ENCODE data around the gene DRP2. TPM values are rescaled to one million over a fixed set of nuclear protein-coding genes. Genes with fewer than 3 reads are reported as not detected.

The DRP2 gene
- total and polyA plus RNA-seq, 2 of the 13 experiments (the other 11 are each of a cell fraction or from before 2014, with no cell fraction given) = 0.04 to 0.07 TPM

DNA sequence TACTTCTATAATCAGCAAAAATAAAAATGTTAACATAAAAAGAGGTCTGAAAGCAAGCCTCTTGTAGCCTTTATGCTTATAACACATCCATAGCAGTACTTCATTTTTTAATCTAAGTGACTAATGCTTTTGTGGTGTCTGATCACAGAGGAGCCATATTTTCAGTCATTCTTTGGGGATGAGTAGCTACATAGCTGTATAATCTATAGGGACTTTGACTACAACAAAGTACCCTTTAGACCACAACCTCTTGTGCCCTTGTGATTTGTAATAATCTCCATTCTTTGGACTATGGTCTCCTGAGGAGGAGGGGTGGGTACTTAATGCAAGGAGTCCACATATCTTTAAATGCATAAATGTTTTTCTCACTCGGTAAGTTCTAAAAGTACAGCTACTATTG is 9.6 kb downstream of the DRP2 start:
- TF ChIP-seq ZNF24 (IDR thresholded peaks at IDR 0.05) (no peak), ZNF737 (CRISPR knock-in tag; IDR thresholded peaks at IDR 0.05; ENCODE audit: borderline replicate concordance) (no peak), FOXP1 (IDR thresholded peaks at IDR 0.05) (no peak), FOXP1 (CRISPR knock-in tag; IDR thresholded peaks at IDR 0.05) (no peak), TCF12 (IDR thresholded peaks at IDR 0.05) (no peak), TCF12 (CRISPR knock-in tag; IDR thresholded peaks at IDR 0.05) (no peak), ZNF225 (CRISPR knock-in tag; IDR thresholded peaks at IDR 0.05) (no peak), ZNF343 (CRISPR knock-in tag; IDR thresholded peaks at IDR 0.05) (no peak), ZNF17 (CRISPR knock-in tag; IDR thresholded peaks at IDR 0.05) (no peak), SUZ12 (IDR thresholded peaks at IDR 0.05; ENCODE audit: low read depth, low read length) (no peak), KAT8 (CRISPR knock-in tag; IDR thresholded peaks at IDR 0.05) (no peak), MLLT10 (CRISPR knock-in tag; IDR thresholded peaks at IDR 0.05) (no peak)
- TF ChIP-seq, protein P1, sequence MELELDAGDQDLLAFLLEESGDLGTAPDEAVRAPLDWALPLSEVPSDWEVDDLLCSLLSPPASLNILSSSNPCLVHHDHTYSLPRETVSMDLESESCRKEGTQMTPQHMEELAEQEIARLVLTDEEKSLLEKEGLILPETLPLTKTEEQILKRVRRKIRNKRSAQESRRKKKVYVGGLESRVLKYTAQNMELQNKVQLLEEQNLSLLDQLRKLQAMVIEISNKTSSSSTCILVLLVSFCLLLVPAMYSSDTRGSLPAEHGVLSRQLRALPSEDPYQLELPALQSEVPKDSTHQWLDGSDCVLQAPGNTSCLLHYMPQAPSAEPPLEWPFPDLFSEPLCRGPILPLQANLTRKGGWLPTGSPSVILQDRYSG (CRISPR knock-in tag; IDR thresholded peaks at IDR 0.05) = no peak
- TF ChIP-seq, protein P2, sequence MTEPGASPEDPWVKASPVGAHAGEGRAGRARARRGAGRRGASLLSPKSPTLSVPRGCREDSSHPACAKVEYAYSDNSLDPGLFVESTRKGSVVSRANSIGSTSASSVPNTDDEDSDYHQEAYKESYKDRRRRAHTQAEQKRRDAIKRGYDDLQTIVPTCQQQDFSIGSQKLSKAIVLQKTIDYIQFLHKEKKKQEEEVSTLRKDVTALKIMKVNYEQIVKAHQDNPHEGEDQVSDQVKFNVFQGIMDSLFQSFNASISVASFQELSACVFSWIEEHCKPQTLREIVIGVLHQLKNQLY (CRISPR knock-in tag; IDR thresholded peaks at IDR 0.05) = no peak
- TF ChIP-seq, protein P3, sequence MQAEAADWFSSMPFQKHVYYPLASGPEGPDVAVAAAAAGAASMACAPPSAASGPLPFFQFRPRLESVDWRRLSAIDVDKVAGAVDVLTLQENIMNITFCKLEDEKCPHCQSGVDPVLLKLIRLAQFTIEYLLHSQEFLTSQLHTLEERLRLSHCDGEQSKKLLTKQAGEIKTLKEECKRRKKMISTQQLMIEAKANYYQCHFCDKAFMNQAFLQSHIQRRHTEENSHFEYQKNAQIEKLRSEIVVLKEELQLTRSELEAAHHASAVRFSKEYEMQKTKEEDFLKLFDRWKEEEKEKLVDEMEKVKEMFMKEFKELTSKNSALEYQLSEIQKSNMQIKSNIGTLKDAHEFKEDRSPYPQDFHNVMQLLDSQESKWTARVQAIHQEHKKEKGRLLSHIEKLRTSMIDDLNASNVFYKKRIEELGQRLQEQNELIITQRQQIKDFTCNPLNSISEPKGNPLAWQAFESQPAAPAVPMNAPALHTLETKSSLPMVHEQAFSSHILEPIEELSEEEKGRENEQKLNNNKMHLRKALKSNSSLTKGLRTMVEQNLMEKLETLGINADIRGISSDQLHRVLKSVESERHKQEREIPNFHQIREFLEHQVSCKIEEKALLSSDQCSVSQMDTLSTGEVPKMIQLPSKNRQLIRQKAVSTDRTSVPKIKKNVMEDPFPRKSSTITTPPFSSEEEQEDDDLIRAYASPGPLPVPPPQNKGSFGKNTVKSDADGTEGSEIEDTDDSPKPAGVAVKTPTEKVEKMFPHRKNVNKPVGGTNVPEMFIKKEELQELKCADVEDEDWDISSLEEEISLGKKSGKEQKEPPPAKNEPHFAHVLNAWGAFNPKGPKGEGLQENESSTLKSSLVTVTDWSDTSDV (CRISPR knock-in tag; IDR thresholded peaks at IDR 0.05) = no peak
- TF ChIP-seq, protein P4, sequence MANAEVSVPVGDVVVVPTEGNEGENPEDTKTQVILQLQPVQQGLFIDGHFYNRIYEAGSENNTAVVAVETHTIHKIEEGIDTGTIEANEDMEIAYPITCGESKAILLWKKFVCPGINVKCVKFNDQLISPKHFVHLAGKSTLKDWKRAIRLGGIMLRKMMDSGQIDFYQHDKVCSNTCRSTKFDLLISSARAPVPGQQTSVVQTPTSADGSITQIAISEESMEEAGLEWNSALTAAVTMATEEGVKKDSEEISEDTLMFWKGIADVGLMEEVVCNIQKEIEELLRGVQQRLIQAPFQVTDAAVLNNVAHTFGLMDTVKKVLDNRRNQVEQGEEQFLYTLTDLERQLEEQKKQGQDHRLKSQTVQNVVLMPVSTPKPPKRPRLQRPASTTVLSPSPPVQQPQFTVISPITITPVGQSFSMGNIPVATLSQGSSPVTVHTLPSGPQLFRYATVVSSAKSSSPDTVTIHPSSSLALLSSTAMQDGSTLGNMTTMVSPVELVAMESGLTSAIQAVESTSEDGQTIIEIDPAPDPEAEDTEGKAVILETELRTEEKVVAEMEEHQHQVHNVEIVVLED (CRISPR knock-in tag; IDR thresholded peaks at IDR 0.05; ENCODE audit: borderline replicate concordance) = no peak
- no peaks in the 10 kb centered on the region for H3K36me3 ChIP-seq (replicated peaks in 1 of 2; ENCODE audit: control insufficient read depth in 1 of 2, insufficient read depth in 2 of 2, low read length in 2 of 2)
- no peak overlapping the region for H3K27ac ChIP-seq (ENCODE audit: extremely low read length, insufficient read depth, low read length)
- DNase-seq (ENCODE audit: low spot score) = no peak
- no peaks in the 10 kb centered on the region for H3K79me2 ChIP-seq (ENCODE audit: insufficient read depth, low read length)
- ChIA-PET CTCF (ENCODE audit: low intra/inter-chr PET ratio, low total read pairs) (no interaction called here), POLR2A (no interaction called here)
- no peaks in the 10 kb centered on the region for H3K27me3 ChIP-seq (ENCODE audit: control insufficient read depth in 1 of 2, insufficient read depth in 2 of 2, low read length in 2 of 2)
- no peak overlapping the region for H2AFZ ChIP-seq (ENCODE audit: low read length)
- in situ Hi-C loops (cut with HindIII; ENCODE audit: extremely low pct_ligation_motif_present, low pct_unique_long_range_greater_than_20kb) = no loop called here
- no TSS peak for BruUV-seq (replicated peaks)
- H3K9ac ChIP-seq (ENCODE audit: insufficient read depth, low read depth, low read length) = no peak overlapping the region
- no peaks in the 10 kb centered on the region for H3K4me1 ChIP-seq (ENCODE audit: insufficient read depth, low read length)
- no peak for FAIRE-seq
- H3K4me2 ChIP-seq (ENCODE audit: low read depth, low read length) = no peak overlapping the region
- intact Hi-C loops (cut with micrococcal nuclease; ENCODE audit: unreplicated experiment) = no loop called here
- WGBS (ENCODE audit: low lambda C conversion rate) = 92% methylated on average over 1 of the region's 1 CpG
- no peak overlapping the region for H3K4me3 ChIP-seq (replicated peaks in 1 of 3; ENCODE audit: insufficient read depth in 1 of 3, low read depth in 2 of 3, low read length in 3 of 3)
- no peak for ATAC-seq
- no peaks in the 10 kb centered on the region for H4K20me1 ChIP-seq (ENCODE audit: insufficient read depth, low read length)
- H3K9me3 ChIP-seq (ENCODE audit: low read length) = no peaks in the 10 kb centered on the region
